ENCODE data around the gene GNG13. TPM values are rescaled to one million over a fixed set of nuclear protein-coding genes. Genes with fewer than 3 reads are reported as not detected.

The GNG13 gene
- total RNA-seq, 2 donors from 2014 or later = not detected

GRCh38 chr16:791131-791530 is 9.4 kb downstream of the GNG13 start:
- Histone ChIP-seq H3K36me3 (no peaks in the 10 kb centered on the region), H3K27ac (no peak overlapping the region), H3K9me3 (no peaks in the 10 kb centered on the region), H3K4me1 (ENCODE audit: control insufficient read depth in 1 of 2, low read depth in 2 of 2) (peaks cover 13 to 19% of the 10 kb centered on the region in 2 donors), H3K4me3 (no peak overlapping the region), H3K27me3 (replicated peaks; ENCODE audit: insufficient read depth) (no peaks in the 10 kb centered on the region)
- TF ChIP-seq CTCF (IDR thresholded peaks at IDR 0.05) = no peak
- no peak for ATAC-seq (ENCODE audit: insufficient number of reproducible peaks, low FRiP score, low read depth)
- DNase-seq (ENCODE audit: low spot score) = no peak

- ATAC-seq (ENCODE audit: insufficient number of reproducible peaks, low FRiP score, low read depth) = no peak
- Histone ChIP-seq H3K36me3 (no peaks in the 10 kb centered on the region), H3K27ac (no peak overlapping the region), H3K9me3 (no peaks in the 10 kb centered on the region), H3K4me1 (ENCODE audit: control insufficient read depth in 1 of 2, low read depth in 2 of 2) (peaks cover 13 to 19% of the 10 kb centered on the region in 2 donors), H3K27me3 (replicated peaks; ENCODE audit: insufficient read depth) (no peaks in the 10 kb centered on the region), H3K4me3 (no peak overlapping the region)
- TF ChIP-seq CTCF (IDR thresholded peaks at IDR 0.05) = no peak
- no peak for DNase-seq (ENCODE audit: low spot score)
Measured at GRCh38 chr16:790086-790485, 10.4 kb downstream of the GNG13 start.

- no peak overlapping the region for H3K27ac ChIP-seq
Measured at GRCh38 chr16:789191-789850, 11.2 kb downstream of the GNG13 start.

GRCh38 chr16:788399-789126 is 12.0 kb downstream of the GNG13 start, which contains the start of gene CHTF18:
CHTF18 (plus strand) TSS chr16:788620; CDS start chr16:788685, 65 bp downstream.
- TF ChIP-seq CTCF (IDR thresholded peaks at IDR 0.05) = no peak
- Histone ChIP-seq H3K4me1 (ENCODE audit: control insufficient read depth in 1 of 2, low read depth in 2 of 2) (peaks cover 13 to 19% of the 10 kb centered on the region in 2 donors), H3K9me3 (no peaks in the 10 kb centered on the region), H3K36me3 (no peaks in the 10 kb centered on the region), H3K27me3 (replicated peaks; ENCODE audit: insufficient read depth) (no peaks in the 10 kb centered on the region), H3K27ac (no peak within 1 kb of the TSS), H3K4me3 (peak within 1 kb of the TSS; percentile 79)
- ATAC-seq (ENCODE audit: insufficient number of reproducible peaks, low FRiP score, low read depth) = peak; percentile 96
- DNase-seq (ENCODE audit: low spot score) = peak; percentile 57

More at GRCh38 chr16:789191-789850, 11.2 kb downstream of the GNG13 start:
- H3K4me1 ChIP-seq (ENCODE audit: control insufficient read depth in 1 of 2, low read depth in 2 of 2) = peaks cover 13 to 19% of the 10 kb centered on the region in 2 donors
- peak overlapping the region; percentile 72 for H3K4me3 ChIP-seq
- ATAC-seq (ENCODE audit: insufficient number of reproducible peaks, low FRiP score, low read depth) (no peak), DNase-seq (ENCODE audit: low spot score) (no peak)
- H3K36me3 ChIP-seq = no peaks in the 10 kb centered on the region
- TF ChIP-seq CTCF (IDR thresholded peaks at IDR 0.05) = no peak
- H3K9me3 ChIP-seq = no peaks in the 10 kb centered on the region
- no peaks in the 10 kb centered on the region for H3K27me3 ChIP-seq (replicated peaks; ENCODE audit: insufficient read depth)

GRCh38 chr16:787978-788398 is 12.5 kb downstream of the GNG13 start, which contains the start of gene RPUSD1:
RPUSD1 (minus strand) TSS chr16:788381; CDS start chr16:787737, 644 bp downstream.
- Histone ChIP-seq H3K27ac (no peak within 1 kb of the TSS), H3K36me3 (no peaks in the 10 kb centered on the region), H3K4me3 (peak within 1 kb of the TSS; percentile 79), H3K27me3 (replicated peaks; ENCODE audit: insufficient read depth) (no peaks in the 10 kb centered on the region), H3K9me3 (no peaks in the 10 kb centered on the region), H3K4me1 (ENCODE audit: control insufficient read depth in 1 of 2, low read depth in 2 of 2) (peaks cover 13 to 19% of the 10 kb centered on the region in 2 donors)
- no peak for ATAC-seq (ENCODE audit: insufficient number of reproducible peaks, low FRiP score, low read depth)
- DNase-seq (ENCODE audit: low spot score) = no peak
- TF ChIP-seq CTCF (IDR thresholded peaks at IDR 0.05) = no peak

All from thoracic aorta (tissue), 2 donors.